Central memory CD4-positive, alpha-beta T cell (primary cell): ENCODE results near the gene FERMT3.

Experiments used
- DNase-seq: peaks from one replicate; pipeline ENCODE4 v3.0.0; 2022

Gene FERMT3

GRCh38 chr11:64222651-64223000 lies 16.1 kb downstream of the FERMT3 start:
- no peak for DNase-seq

- DNase-seq, result no peak
Measured at GRCh38 chr11:64223001-64223651, 16.6 kb downstream of the FERMT3 start.

- no peak for DNase-seq
Measured at GRCh38 chr11:64224151-64224890, 17.8 kb downstream of the FERMT3 start.

- no peak for DNase-seq
Measured at GRCh38 chr11:64224891-64225607, 18.5 kb downstream of the FERMT3 start.

- peak; percentile 87 for DNase-seq
Measured at GRCh38 chr11:64225608-64226506, 19.3 kb downstream of the FERMT3 start, which contains the start of the genes NUDT22 and TRPT1. NUDT22 (plus strand) TSS chr11:64226274; CDS start chr11:64226653, 379 bp downstream. TRPT1 (minus strand) TSS chr11:64226186; CDS start chr11:64225860, 326 bp downstream.

- peak; percentile 54 for DNase-seq
Measured at GRCh38 chr11:64226507-64227051, 20.1 kb downstream of the FERMT3 start.

- no peak for DNase-seq
Measured at GRCh38 chr11:64227405-64227956, 21.0 kb downstream of the FERMT3 start.

- DNase-seq, result no peak
Measured at GRCh38 chr11:64229090-64229743, 22.7 kb downstream of the FERMT3 start.

GRCh38 chr11:64229744-64230170 lies 23.2 kb downstream of the FERMT3 start:
- DNase-seq, result no peak

- peak; percentile 85 for DNase-seq
Measured at GRCh38 chr11:64230171-64230984, 23.9 kb downstream of the FERMT3 start, which contains the start of gene DNAJC4. DNAJC4 (plus strand) TSS chr11:64230548; CDS start chr11:64230855, 307 bp downstream.

GRCh38 chr11:64230985-64231365 lies 24.5 kb downstream of the FERMT3 start:
- DNase-seq, result no peak

- no peak for DNase-seq
Measured at GRCh38 chr11:64231546-64231945, 25.0 kb downstream of the FERMT3 start.

GRCh38 chr11:64232182-64232966 lies 25.9 kb downstream of the FERMT3 start:
- DNase-seq, result no peak

GRCh38 chr11:64232967-64233315 lies 26.4 kb downstream of the FERMT3 start:
- DNase-seq, result no peak

- DNase-seq, result peak; percentile 67
Measured at GRCh38 chr11:64233913-64234586, 27.5 kb downstream of the FERMT3 start, which contains the start of gene VEGFB. VEGFB (plus strand) TSS chr11:64234584; CDS start chr11:64234834, 250 bp downstream.

- peak; percentile 56 for DNase-seq
Measured at GRCh38 chr11:64234647-64235379, 28.3 kb downstream of the FERMT3 start.

- no peak for DNase-seq
Measured at GRCh38 chr11:64235437-64236161, 29.1 kb downstream of the FERMT3 start.
